NB4 (cell line): ENCODE measurements around the gene PTOV1.
A peak's percentile ranks its signal among the peaks of the same experiment; 100 is the strongest.

ENCODE experiments used
- DNase-seq: peaks from one replicate; pipeline ENCODE4 v3.0.0; 2010; ENCODE audit warnings: low read depth
- H3K4me3 ChIP-seq: one replicate; pipeline ENCODE4 v1.5.1; 2011; ENCODE audit warnings: mild to moderate bottlenecking, low read depth, low read length, moderate library complexity
- CTCF ChIP-seq: IDR thresholded peaks from one replicate; pipeline ENCODE4 v1.5.1; 2012; ENCODE audit warnings: low read depth, low read length
- MYC ChIP-seq: IDR thresholded peaks from 2 replicates; pipeline ENCODE4 v1.6.1; 2011; ENCODE audit warnings: low read depth, low read length
- POLR2A ChIP-seq: IDR thresholded peaks from 2 replicates; pipeline ENCODE4 v1.6.1; 2011; ENCODE audit warnings: mild to moderate bottlenecking; ENCODE audit not compliant: insufficient read length; ENCODE audit errors: extremely low read depth
- TF ChIP-seq, protein P1 (sequence below): IDR thresholded peaks from 2 replicates; pipeline ENCODE4 v1.6.1; 2011; ENCODE audit warnings: low read depth, low read length

Gene PTOV1

DNA sequence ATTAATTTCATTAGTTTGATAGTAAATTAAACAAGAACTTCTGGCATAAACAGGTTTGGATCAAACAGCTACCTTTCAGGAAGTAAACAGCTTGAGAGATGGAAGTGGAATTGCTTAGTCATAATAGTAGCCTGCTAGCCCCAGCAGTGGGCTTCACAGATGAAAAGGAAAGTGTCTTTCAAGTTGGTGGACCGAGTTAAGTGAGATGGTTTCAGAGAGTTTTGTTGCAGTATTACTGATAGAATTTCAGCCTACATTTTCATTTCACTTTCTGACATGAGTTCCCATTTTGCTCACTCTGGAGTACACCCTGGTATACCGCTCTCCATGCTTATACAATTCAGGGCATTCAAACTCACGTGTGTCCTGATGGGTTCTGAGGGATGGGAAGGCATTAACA is 2.0 kb upstream of the PTOV1 start:
- TF ChIP-seq, protein P1, sequence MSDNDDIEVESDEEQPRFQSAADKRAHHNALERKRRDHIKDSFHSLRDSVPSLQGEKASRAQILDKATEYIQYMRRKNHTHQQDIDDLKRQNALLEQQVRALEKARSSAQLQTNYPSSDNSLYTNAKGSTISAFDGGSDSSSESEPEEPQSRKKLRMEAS, result no peak
- TF ChIP-seq CTCF (no peak), MYC (no peak), POLR2A (no peak)
- DNase-seq, result peak; percentile 50
- H3K4me3 ChIP-seq, result no peak overlapping the region

- no peak for DNase-seq
- no peak overlapping the region for H3K4me3 ChIP-seq
- TF ChIP-seq POLR2A, result no peak
- TF ChIP-seq, protein P1, result no peak
- no peak for TF ChIP-seq MYC
Observed at GRCh38 chr19:49849433-49850220, 1.3 kb upstream of the PTOV1 start.

DNA sequence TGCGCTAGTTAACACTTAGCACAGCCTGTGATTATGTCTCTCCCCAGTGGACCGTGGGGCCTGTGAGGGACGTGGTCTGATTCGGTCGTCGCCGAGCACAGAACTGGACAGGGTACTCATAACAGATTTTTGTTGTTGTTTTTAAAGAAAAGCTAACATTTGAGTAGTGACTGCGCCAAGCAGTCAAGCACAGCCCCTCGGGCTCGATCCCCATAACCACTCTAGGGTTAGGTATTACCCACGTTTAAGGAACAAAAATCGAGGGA is 805 bp upstream of the PTOV1 start:
- peak overlapping the region; percentile 69 for H3K4me3 ChIP-seq
- TF ChIP-seq, protein P1, result no peak
- TF ChIP-seq POLR2A, result no peak
- no peak for TF ChIP-seq CTCF
- no peak for TF ChIP-seq MYC
- DNase-seq, result no peak

DNA sequence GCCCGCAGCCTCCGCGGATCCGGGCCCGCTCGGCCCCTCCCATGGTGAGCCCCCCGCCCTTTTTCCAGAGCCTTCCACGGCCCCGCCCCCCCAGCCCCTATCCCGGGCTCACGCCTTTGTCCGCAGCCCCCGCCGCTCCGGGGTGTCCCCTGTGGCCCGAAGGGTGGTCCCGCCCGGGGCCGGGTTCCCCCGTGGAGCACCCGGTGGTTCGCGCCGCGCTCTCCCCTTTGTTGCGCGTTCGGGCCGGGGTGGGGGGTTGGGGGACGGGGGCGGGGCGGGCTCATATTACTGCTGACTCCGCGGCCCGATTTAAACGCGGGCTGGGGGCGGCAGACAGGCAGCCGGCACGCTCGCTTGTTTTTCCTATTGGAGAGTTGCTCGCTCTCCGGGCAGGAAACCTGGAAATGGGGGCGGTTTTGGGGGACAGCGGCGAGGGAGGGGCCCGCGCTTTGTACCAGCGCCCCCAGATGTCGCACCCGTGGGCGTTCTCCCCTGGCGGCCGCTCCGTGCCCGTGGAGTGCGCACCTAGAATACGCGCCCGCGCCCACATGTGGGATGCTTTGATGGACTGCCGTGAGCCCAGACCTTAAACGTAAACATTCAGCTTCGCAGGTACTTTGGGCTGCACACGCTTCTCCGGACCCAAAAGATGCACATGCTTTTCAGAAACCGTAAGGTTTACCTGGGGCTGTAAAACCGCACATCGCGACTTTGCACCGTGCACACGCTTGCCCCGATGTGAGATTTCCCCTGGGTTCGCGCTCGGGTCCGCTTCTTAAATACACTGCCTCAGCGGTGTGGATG is 699 bp downstream of the PTOV1 start:
- peak overlapping the region; percentile 67 for H3K4me3 ChIP-seq
- DNase-seq, result no peak
- TF ChIP-seq, protein P1, result no peak
- no peak for TF ChIP-seq POLR2A
- TF ChIP-seq MYC, result no peak
- no peak for TF ChIP-seq CTCF

GRCh38 chr19:49852631-49853126 is 1.7 kb downstream of the PTOV1 start:
- peak overlapping the region; percentile 67 for H3K4me3 ChIP-seq
- no peak for TF ChIP-seq CTCF
- TF ChIP-seq, protein P1, result no peak
- TF ChIP-seq MYC, result no peak
- no peak for TF ChIP-seq POLR2A
- no peak for DNase-seq

DNA sequence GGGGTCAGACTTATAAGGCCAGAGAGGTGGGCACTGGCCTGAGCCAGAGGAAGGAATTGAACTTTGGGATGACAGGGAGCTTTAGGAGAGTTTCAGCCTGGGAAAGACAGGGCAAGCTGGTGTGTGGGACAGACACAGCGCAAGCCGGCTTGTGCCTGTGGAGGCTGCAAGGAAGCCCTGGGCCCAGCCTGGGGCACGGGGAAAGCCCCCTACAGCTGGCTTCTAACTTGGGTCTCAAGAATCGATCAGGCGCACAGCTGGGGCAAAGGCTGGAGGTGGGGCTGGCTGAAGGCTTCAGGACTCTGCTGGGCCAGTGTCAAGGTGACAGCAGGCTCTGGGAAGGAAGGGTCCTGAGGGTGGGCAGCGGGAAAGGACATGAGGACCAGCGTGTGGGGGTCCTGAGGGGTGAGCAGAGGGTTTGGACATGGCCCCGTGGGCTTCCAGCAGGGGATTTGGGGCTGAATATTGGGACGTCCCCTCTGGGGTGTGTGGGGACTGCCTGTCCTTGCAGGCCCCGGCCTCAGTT is 3.0 kb downstream of the PTOV1 start:
- no peak overlapping the region for H3K4me3 ChIP-seq
- TF ChIP-seq MYC (no peak), POLR2A (no peak), CTCF (no peak)
- TF ChIP-seq, protein P1, result no peak
- no peak for DNase-seq
